GM19467 (cell line): ENCODE measurements around the gene SRRM2.
"Not testable (repeated sequence)": the region's sequence is repeated elsewhere in the genome, so short reads cannot be mapped to it uniquely, and the experiment has no call there.

Experiments used
- ATAC-seq: cut with Tn5 transposase; IDR thresholded peaks from one replicate; pipeline ENCODE4 v1.9.1; 2021; ENCODE audit warnings: mild to moderate bottlenecking, moderate library complexity; ENCODE audit not compliant: unreplicated experiment

Gene SRRM2

DNA sequence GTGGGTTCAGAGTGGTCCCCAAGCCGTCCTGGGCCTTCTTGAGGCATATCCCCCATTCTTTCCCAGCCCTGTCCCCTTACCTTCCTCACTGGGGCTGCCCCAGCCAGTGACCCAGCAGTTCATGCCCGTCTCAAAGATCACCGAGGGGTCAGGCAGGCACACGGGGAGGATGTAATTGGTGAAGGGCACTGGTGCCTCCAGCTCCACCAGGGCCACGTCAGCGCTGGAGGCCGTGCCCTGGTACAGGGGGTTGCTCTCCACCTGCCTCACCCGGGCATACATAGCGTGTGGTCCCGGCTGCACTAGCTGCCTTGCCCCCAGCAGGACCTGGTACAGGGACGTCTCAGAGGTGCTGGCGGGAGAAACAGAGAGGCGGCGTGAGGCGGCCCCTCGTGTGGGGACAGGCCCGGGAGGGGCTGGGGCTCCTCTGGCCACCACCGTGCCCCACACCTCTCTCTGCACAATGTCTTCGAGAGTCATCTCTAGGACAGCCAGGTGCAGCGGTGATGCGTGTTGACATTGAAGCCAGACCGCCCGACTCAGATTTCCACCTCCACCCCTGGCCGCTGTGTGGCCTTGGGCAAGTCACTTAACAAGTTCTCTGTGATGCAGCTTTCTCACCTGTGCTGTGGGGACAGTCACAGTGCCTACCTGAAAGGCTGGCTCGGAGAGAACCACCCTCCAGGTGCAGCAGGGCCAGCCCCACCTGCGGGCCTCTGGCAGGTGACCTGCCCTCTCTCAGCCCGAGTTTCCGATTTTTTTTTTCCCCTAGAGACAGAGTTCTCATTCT is 38.3 kb upstream of the SRRM2 start:
- no peak for ATAC-seq

DNA sequence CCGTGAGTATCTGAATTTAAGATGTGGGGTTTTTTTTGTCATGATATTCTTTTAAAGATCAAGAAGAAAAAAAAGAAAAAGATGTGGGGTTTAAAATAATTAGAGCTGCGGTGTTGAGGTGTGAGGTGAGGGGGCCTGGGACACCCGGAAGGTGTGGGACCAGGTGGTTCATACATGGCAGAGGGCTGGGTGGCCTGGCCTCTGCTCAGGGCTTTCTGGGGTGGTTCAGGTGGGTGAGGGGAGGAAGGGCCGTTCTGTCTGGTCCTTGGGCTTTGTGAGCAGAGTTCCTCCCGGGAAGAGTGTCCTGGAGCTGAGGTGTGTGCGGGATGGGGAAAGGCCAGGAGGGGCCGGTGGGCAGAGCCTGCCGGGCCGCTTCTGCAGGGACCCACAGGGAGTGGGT is 37.4 kb upstream of the SRRM2 start:
- no peak for ATAC-seq

DNA sequence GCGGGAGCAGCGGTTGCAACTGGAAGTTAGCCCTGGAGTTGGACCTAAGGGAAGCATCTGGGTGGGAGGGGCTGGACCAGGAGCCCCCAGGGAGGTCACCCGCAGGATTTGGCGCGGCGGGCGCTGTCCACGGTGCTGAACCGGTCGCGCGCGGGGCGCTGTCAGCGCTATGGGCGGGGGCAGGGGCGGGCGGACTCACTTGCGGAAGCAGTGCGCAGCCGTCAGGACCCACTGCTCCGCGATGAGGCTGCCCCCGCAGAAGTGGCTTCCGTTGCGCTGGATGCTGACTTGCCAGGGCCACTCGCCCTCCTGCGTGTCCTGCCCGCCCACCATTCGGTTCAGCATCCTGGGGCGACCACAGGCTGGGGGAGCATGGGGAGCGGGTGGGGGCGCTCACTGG is 36.9 kb upstream of the SRRM2 start:
- no peak for ATAC-seq

DNA sequence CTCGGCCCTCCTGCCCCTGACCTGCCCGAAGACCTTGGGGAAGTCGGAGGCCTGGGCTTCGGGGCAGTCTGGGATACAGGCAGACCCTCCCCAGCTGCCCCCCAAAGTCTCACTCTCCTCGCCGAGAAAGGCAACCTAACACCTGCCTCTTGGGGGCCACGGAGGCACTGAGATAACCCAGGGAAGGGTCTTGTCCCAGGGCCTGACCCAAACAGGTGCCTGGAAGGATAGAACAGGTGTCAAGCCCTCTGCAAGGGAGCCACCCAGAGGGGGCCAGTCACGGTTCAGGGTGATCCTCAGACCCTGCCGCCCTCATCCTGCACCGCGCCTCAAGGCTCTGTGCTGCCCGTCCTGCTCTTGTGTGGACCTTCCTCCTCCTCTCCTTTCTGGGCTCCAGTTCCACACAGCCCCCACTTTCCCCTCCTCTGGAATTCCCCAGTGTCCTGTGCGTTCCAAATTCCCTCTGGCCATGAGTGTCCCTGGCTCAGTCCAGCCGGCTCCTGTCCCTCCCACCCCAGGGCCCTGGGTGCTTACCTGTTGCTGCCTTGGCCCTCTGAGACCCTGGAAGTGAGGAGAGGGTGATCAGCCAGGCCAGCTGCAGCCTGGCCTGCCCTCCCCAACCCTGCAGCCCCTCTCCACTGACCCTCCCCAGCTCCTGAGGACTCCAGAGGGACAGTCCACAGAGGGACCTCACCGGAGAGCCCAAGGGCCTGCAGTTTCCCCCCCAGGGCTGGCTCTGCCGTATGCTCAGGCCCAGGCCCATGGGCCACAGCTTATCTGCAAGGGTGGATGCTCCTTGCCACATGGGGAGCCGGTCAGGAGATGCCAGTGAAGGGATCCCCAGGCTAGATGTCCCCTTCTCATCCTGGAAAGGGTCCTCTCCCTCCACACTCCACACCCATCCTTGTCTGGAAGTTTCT is 36.2 kb upstream of the SRRM2 start:
- ATAC-seq = no peak

DNA sequence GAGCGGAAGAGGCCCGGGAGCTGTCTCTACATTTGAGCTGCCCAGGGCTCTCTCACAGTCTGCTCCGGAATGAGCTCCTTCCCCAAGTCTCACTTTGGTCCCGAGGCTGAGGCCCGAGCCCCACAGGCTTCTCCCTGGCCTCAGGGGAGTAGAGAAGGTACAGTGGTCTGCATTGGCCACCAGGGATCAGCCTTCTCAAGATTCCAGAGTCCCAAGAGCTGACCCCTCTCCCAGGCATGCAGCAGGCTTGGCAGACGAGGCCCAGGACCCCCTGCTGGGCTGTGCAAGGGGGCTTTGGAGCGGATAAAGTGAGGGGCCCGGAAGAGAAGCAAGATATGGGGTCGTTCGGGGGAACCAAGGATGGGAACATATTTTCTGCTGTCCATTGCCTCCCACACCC is 35.5 kb upstream of the SRRM2 start:
- ATAC-seq = no peak

DNA sequence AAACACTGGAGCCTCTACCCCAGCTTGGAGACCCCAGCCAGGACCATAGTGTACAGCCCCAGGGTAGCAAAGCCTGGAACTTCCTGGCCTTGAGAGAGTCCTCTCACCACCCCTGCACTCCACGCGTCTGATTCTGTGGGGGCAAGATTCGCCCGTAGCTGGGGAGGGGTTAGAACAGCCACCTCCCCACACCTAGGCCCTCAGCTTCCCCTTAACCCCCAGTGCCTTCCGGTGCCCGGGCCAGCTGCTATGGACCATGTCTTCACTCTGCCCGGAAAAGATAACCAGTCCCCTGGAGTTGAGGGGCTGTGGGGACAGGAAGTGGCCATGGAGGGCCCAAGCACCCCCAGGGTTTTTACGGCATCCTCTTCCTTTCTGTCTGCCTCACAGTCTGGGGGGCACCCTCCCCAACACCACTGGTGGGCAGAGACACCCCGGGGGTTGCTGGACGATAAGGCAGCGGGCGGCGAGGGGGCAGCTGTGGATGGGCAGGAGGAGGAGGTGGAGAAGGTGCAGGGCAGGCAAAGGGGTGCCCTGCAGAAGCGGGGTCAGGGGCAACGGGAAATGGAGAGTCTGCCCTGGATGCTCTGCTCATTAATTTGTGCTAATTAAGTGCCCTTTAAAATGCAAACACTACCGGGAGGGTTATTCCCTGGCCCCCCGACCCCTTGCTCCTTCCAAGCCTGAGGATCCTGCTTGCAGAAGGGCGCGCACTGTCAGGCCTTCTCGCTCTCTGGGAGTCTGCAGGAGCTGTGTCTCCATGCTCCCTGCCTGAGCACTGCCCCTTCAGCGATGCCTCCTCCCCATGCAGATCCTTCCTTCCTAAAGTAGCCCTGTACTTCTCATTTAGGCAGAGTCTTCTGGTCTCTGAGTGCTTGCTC is 34.8 kb upstream of the SRRM2 start:
- ATAC-seq = no peak

DNA sequence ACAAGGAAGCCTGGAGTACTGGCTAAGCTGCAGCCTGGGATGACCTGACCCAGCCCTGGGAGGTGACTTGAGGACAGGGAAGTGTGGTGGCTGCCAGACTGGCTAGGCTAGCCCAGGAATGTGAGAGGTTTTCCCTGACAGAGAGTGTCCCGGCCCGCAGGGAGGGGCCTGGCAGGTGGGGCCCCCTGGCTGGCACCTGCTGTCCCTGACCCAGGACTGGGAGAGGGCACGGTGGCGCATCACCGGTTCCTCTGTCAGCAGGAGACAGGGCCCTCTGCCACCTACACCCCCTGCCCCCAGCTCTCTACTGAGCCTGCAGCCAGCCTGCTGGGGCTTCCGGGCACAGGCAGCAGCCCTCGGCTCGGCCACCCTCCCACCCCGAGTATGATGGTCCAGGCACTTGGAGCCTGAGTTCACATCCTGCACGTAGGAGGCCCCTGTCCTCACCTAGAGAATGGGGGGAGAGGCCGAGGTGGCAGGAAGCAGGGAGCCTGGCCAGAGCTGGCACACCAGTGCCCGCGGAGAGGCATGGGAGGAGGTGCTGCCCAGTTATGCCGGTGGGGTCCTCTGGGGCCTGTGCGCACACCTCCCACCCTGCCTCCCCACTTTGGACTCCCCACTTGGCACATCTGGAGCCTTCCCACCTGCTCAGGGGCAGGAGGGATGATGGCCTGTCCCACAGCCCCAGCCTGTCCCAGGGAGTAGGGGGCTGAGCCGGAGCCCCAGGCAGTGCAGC is 32.9 kb upstream of the SRRM2 start:
- ATAC-seq = no peak

DNA sequence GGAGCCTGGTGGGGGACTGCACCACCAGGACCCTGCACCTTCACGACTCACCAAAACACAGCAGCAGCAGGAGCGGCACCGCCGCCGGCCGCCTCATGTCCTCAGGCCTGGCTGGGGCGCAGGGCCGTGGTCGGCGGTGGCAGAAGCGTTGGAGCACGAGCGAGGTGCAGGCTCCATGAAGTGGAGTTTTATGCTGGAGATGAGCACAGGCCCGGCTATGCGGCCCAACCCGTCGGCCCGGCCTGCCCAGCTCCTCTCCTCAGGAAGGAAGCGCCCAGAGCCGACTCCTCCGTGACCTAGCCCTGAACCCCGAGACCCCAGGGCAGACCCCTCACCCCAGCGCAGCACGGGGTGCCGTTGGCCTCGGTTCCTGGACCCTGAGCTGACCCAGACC is 32.4 kb upstream of the SRRM2 start, which contains the start of gene PRSS27:
TSS of gene PRSS27 (minus strand) at position 161 of the 394 bp plus-strand sequence. CDS start at position 97, 64 bp downstream.
- ATAC-seq = no peak

DNA sequence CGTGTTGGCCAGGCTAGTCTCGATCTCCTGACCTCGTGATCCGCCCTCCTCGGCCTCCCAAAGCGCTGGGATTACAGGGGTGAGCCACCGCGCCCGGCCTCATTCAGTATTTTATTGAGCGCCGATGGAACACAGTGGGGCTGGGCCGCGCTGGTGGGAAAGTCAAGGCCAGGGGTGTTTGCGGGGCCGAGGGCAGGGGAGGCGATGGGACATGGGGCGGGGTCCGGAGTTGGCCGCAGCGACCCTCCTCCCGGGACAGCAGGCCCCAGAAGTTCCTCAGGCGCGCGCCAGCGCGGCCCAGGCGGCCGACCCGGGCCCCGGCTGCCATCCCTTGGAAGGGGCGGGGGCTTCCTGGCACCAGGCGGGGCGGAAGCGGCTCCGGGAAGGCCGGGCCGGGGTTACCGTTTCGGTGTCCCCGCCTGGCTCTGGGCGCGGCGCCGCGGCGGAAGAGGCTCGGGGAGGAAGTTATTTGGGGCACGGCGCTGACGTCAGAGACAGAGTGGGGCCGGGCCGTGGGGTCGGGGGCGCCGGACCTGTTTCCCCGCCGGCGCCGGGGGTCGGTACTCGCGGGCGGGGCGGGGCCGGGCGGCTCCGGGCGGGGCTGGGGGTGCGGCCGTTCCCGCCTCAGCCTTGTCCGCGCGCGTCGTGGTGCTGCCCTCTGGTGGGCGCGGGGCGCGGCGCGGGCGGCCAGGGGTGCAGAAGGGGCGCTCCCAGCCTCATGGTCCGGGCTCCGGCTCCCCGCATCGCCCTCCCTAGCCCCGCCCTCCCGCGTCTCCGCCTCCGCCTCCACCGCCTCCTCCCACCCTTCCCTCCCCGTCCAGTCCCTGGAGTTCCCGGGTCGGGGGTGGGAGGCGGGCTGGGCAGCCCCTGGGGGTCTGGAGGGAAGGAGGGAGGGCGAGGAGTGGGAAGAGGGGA is 31.5 kb upstream of the SRRM2 start:
- peak; percentile 63 for ATAC-seq

DNA sequence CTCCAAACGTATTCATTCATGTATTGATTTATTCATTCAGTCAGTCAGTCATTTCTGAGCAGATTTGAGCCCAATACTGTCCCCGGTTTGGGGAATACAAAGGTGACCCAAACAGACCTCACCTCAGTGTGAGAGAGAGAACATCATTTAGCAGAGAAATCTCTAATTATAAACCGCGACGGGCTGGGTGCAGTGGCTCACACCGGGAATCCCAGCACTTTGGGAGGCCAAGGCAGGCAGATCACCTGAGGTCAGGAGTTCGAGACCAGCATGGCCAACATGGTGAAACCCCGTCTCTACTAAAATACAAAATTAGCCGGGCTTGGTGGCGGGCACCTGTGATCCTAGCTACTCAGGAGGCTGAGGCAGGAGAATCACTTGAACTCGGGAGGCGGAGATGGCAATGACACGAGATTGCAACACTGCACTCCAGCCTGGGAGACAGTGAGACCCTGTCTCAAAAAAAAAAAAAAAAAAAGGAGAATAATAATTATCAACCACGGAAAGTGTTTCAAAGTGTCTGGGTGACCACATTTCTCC is 30.7 kb upstream of the SRRM2 start:
- not testable (repeated sequence) for ATAC-seq

DNA sequence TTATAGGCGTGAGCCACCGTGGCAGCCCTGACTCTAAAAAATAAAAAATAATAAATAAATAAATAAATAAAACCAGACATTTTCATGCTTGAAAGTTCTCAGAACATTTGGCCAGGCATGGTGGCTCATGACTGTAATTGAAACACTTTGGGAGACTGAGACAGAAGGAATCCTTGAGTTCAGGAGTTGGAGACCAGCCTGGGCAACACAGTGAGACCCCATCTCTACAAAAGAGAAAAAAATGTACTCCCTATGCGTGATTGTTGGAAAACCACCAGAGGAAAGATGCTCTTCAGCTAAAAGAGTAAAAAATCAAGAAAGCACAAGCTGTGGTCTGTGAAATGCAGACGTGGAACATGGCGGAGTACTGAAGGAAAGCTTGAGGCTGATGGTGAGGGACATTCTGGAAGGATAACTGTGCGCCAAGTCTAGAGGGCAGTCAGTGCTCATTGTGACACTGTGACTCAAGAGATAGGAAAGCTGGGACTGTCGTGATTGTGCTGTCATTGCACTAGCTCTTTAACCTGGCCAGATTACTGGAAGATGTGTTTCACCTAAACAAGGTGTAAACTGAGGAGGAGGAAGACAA is 28.3 kb upstream of the SRRM2 start:
- no peak for ATAC-seq

DNA sequence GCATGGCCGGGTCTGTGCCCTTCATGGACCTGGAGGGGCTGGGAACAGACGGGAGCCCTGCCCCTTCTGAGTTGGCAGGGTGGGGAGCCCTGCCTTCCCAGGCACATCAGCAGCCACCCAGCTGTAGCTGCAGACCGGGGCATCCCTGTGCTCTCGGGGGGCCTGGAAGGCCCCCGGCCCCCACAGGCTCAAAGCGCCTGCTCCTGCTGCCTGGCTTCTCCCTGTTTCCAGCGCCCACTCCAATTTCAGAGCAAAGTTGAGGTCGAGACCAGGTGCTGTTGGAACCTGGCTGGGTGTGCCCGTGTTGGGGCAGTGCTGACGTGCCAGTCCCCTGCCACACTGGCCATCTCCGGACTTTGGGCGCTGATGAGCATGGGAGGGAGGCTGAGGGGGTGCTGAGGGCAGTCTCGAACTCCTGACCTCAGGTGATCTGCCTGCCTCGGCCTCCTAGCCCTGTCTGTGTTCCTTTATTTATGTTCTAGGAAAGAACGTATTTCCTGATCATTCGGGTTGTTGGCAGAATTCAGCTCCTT is 27.6 kb upstream of the SRRM2 start:
- no peak for ATAC-seq

DNA sequence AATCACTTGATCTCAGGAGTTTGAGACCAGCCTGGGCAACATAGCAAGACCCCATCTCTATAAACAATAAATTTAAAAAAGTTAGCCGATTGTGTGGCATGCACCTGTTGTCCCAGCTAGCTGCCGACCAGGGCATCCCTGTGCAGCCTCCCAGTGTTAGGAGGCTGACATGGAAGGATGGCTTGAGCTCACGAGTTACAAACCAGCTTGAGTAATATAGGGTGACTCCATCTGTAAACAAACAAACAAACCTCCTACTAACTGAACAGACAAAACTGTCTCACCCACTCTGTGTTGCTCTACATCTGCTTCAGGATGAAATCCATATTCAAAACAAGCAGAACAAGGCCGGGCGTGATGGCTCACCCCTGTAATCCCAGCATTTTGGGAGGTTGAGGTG is 25.5 kb upstream of the SRRM2 start:
- ATAC-seq = no peak

DNA sequence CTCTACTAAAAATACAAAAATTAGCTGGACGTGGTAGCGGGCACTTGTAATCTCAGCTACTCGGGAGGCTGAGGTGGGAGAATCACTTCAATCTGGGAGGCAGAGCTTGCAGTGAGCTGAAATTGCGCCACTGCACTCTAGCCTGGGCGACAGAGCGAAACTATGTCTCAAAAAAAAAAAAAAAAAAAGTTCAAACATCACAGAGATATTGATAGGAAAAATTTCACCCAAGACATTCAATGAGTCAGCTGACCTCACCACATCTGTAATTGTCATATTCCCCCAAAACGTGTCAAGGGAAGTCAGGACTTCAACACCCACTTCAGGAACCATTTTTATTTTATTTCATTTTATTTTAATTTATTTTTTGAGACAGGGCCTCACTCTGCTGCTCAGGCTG is 24.4 kb upstream of the SRRM2 start:
- no peak for ATAC-seq

DNA sequence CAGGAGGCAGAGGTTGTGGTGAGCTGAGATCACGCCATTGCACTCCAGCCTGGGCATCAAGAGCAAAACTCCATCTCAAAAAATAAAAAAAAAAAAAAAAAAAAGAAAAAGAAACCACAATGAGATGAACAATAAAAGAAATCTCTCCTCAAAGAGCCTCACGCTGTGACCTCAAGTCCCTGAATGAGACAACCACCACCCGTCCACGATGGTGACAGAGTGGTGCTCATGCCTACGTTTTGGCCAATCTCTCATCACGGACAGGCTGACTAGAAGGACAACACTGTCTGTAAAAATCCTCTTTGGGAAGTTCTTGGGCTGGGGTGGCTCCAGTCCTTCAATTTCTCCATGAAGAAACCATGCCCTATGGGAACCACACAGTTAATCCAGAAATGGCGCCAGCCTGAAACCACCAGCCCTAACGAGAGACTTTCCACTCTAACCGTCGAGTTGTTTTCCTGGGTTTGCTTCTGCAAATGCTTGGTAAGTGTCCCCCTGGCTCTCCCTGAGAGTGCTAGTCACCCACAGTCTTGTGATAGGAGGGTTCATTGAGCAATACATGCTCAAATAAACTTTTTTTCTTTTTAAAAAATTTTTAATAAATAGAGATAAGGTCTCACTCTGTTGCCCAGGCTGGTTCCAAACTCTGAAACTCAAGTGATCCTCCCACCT is 17.5 kb upstream of the SRRM2 start:
- no peak for ATAC-seq

DNA sequence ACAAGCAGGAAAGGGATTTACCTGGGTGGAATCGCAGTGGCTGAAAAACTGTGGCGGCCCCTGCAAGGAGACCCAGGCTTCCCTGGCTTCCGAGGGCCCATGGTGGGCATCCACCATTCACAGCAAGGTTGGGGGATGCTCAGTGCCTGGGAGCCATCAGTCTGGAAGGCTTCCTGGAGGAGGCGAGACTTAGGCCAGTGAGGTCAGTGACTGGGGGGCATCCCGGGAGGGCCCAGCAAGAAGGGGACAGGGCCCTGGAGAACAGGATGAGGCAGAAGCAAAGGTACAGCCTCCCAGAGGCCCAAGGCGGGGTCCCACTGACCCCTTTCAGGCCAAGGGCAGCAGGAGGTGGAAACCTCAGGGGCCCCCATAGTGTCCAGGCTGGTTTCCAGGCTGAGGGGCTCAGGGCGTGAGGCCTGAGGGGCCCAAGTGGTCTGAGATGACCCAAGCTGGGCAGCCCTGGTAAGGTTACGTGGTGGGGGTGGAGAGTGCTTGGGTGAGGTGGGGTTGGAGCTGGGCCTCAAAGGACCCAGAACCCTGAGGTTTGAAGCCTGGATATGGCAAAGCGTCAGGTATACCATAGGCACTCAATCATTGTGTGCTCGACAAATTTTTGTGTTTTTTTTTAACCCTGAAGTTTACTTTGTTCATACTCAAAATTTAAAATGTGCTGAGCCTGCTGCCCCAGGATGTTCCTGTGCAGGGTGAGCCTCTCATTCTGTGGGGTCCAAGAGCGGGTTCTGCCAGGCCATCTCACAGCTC is 15.8 kb upstream of the SRRM2 start:
- ATAC-seq = no peak

DNA sequence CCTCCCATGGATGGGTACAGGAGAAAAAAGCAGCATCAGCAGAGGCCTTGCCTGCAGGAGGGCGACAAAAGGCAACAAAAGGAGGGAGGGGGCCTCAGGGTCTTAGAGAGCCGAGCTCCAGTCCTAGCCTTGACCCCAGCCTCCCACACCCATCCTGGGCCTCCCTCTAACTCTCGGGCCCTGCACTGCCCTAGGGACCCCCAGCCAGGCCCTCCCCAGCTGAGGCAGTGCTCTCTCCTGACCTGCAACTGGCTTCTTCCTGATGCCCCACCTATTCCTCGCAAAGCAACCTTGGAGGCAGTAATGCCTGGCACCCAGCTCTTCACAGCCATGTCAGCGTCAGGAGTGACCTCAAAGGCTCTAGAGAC is 15.2 kb upstream of the SRRM2 start:
- no peak for ATAC-seq
